DOHH2 (cell line): Measurements from ENCODE around the gene CHMP4A.

Experiments
- H3F3A ChIP-seq: fragments of 200-600 bp; sonication (generic), shearing (Covaris generic); 2 replicates; pipeline ENCODE4 v1.6.0; 2016; ENCODE audit warnings: antibody characterized with exemption, mild to moderate bottlenecking; ENCODE audit not compliant: control insufficient read depth, insufficient read depth
- H3K27ac ChIP-seq: fragments of 200-600 bp; sonication (generic); 2 replicates; pipeline ENCODE4 v1.5.1; 2014; ENCODE audit warnings: low read depth, mild to moderate bottlenecking, low read length, moderate library complexity
- H3K27me3 ChIP-seq: fragments of 200-600 bp; sonication (generic); 2 replicates; pipeline ENCODE4 v1.6.1; 2014; ENCODE audit warnings: mild to moderate bottlenecking, low read length, mixed read lengths; ENCODE audit not compliant: control insufficient read depth
- H3K36me3 ChIP-seq: fragments of 200-600 bp; sonication (generic); 2 replicates; pipeline ENCODE4 v1.6.1; 2014; ENCODE audit warnings: mild to moderate bottlenecking, low read length, moderate library complexity, mixed read lengths; ENCODE audit not compliant: control insufficient read depth
- H3K4me1 ChIP-seq: fragments of 200-600 bp; sonication (generic); 2 replicates; pipeline ENCODE4 v1.6.1; 2014; ENCODE audit warnings: mild to moderate bottlenecking, low read length, mixed read lengths; ENCODE audit not compliant: control insufficient read depth
- H3K4me2 ChIP-seq: fragments of 200-600 bp; sonication (generic); 2 replicates; pipeline ENCODE4 v1.6.0; 2014; ENCODE audit warnings: mild to moderate bottlenecking, low read length, moderate library complexity
- H3K4me3 ChIP-seq: fragments of 200-600 bp; sonication (generic); 2 replicates; pipeline ENCODE4 v1.5.1; 2014; ENCODE audit warnings: mild to moderate bottlenecking, low read length, mixed read lengths
- H3K79me2 ChIP-seq: fragments of 200-600 bp; sonication (generic); 2 replicates; pipeline ENCODE4 v1.6.1; 2014; ENCODE audit warnings: mild to moderate bottlenecking, low read length, mixed read lengths; ENCODE audit not compliant: control insufficient read depth
- H3K9me2 ChIP-seq: fragments of 200-600 bp; sonication (generic); replicated peaks from 2 replicates; pipeline ENCODE4 v1.6.1; 2014; ENCODE audit warnings: mild to moderate bottlenecking, low read length, mixed read lengths; ENCODE audit not compliant: control insufficient read depth
- H3K9me3 ChIP-seq: fragments of 200-600 bp; sonication (generic); 2 replicates; pipeline ENCODE4 v1.6.1; 2014; ENCODE audit warnings: antibody characterized with exemption, low read length, mixed read lengths; ENCODE audit not compliant: control insufficient read depth, insufficient read depth
- H4K20me1 ChIP-seq: fragments of 200-600 bp; sonication (generic); 2 replicates; pipeline ENCODE4 v1.6.0; 2014; ENCODE audit warnings: low read depth, mild to moderate bottlenecking, antibody characterized with exemption, low read length, moderate library complexity; ENCODE audit not compliant: control insufficient read depth, insufficient read depth
- EZH2phosphoT487 ChIP-seq: fragments of 200-600 bp; sonication (generic); IDR thresholded peaks from 2 replicates; pipeline ENCODE4 v1.6.1; 2017; ENCODE audit warnings: borderline replicate concordance, mild to moderate bottlenecking, antibody characterized with exemption, low read length, moderate library complexity, mixed read lengths
- TF ChIP-seq, protein P1 (sequence below): fragments of 200-600 bp; sonication (generic); IDR thresholded peaks from one replicate; pipeline ENCODE4 v1.5.1; 2014; ENCODE audit warnings: antibody characterized with exemption, mild to moderate bottlenecking, low read depth, low read length; ENCODE audit not compliant: poor library complexity, severe bottlenecking

The CHMP4A gene

GRCh38 chr14:24237463-24237955 is 24.2 kb upstream of the CHMP4A start:
- Histone ChIP-seq H3K4me1 (peaks cover 35% of the 10 kb centered on the region), H3K4me2 (no peak overlapping the region), H3K36me3 (peaks cover 76% of the 10 kb centered on the region), H3F3A (peaks cover 3% of the 10 kb centered on the region; the same call in 1 of the 2 replicates), H4K20me1 (no peaks in the 10 kb centered on the region), H3K9me2 (no peaks in the 10 kb centered on the region), H3K4me3 (no peak overlapping the region), H3K9me3 (no peaks in the 10 kb centered on the region), H3K79me2 (peaks cover 46% of the 10 kb centered on the region), H3K27ac (no peak overlapping the region), H3K27me3 (no peaks in the 10 kb centered on the region)
- TF ChIP-seq, protein P1, sequence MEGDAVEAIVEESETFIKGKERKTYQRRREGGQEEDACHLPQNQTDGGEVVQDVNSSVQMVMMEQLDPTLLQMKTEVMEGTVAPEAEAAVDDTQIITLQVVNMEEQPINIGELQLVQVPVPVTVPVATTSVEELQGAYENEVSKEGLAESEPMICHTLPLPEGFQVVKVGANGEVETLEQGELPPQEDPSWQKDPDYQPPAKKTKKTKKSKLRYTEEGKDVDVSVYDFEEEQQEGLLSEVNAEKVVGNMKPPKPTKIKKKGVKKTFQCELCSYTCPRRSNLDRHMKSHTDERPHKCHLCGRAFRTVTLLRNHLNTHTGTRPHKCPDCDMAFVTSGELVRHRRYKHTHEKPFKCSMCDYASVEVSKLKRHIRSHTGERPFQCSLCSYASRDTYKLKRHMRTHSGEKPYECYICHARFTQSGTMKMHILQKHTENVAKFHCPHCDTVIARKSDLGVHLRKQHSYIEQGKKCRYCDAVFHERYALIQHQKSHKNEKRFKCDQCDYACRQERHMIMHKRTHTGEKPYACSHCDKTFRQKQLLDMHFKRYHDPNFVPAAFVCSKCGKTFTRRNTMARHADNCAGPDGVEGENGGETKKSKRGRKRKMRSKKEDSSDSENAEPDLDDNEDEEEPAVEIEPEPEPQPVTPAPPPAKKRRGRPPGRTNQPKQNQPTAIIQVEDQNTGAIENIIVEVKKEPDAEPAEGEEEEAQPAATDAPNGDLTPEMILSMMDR: no peak
- no peak for TF ChIP-seq EZH2phosphoT487

DNA sequence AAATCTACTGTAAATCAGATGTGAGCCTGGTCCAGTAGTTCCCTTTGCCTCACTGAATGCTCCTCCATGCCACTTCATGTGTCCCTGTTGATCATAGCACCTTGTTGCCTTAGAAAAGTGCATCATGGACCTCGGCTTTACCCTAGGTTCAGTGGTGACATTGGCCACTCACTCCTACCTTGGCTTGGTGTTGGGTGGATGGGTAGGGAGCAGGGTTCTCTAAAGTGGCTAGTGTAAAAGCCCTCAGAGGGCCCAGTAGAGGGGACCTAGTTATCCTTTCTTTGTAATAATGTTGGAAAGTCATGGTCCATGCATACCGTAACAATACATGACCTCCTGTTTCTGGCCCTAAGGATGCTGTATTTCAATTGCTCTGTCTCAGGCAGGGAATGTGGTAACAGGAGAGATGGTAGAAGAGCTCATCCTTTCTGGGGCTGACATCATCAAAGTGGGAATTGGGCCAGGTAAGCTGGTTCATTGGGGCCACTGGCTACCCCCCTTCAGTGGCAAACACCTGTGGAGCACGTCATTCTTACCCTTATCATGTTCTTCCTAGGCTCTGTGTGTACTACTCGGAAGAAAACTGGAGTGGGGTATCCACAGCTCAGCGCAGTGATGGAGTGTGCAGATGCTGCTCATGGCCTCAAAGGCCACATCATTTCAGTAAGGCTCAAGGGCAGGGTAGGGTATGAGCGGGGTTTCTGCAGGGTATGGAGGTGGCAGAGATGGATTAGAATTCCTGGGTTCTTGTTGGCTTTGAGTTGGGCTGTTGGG is 23.6 kb upstream of the CHMP4A start:
- Histone ChIP-seq H3K36me3 (peaks cover 77% of the 10 kb centered on the region), H3K4me2 (no peak overlapping the region), H4K20me1 (no peaks in the 10 kb centered on the region), H3K9me2 (no peaks in the 10 kb centered on the region), H3K27me3 (no peaks in the 10 kb centered on the region), H3K9me3 (no peaks in the 10 kb centered on the region), H3K27ac (no peak overlapping the region), H3F3A (peaks cover 3% of the 10 kb centered on the region; the same call in 1 of the 2 replicates), H3K79me2 (peaks cover 47% of the 10 kb centered on the region), H3K4me3 (no peak overlapping the region), H3K4me1 (peaks cover 35% of the 10 kb centered on the region)
- TF ChIP-seq, protein P1: no peak
- no peak for TF ChIP-seq EZH2phosphoT487

DNA sequence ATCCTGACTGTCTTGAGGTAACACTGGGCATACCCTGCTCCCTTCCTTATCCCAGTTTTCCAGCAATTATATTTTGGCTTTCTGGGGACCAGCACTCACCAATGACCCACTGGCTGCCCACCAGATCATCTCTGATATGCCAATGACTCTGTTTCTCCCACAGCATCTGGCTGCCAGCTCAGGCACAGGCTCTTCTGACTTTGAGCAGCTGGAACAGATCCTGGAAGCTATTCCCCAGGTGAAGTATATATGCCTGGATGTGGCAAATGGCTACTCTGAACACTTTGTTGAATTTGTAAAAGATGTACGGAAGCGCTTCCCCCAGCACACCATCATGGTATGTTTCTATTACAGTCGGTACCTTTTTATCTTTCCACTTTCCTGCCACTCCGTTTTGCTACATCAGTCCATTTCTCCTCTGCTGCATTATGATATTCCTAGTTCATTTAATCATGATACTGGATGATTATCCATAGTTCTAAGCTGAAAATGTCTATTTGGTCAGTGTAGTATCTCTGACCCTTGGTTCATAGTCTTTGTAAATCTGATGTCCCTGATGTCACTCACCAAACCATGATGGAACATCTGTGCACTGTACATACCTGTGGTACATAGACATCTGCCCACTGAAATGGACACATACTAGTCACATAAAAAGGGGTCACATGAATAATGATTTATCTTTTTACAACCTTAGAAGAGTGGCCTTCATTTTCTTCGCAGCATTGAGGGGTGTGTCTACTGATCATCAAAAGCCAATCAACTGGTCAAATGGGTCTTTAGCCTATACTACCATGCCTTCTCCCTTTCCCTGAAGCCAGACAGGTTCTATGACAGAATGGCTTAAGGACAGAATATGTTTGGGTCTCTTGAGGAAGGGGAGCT is 22.8 kb upstream of the CHMP4A start:
- Histone ChIP-seq H3K9me2 (no peaks in the 10 kb centered on the region), H3F3A (peaks cover 3% of the 10 kb centered on the region; the same call in 1 of the 2 replicates), H3K27me3 (no peaks in the 10 kb centered on the region), H3K4me2 (no peak overlapping the region), H3K4me3 (no peak overlapping the region), H3K79me2 (peaks cover 47% of the 10 kb centered on the region), H3K27ac (no peak overlapping the region), H3K36me3 (peaks cover 78% of the 10 kb centered on the region), H3K9me3 (no peaks in the 10 kb centered on the region), H4K20me1 (no peaks in the 10 kb centered on the region), H3K4me1 (peaks cover 32% of the 10 kb centered on the region)
- no peak for TF ChIP-seq EZH2phosphoT487
- TF ChIP-seq, protein P1: no peak
